GM12892 (cell line): ENCODE data around the gene KCNIP1.

Experiments
- POLR2A ChIP-seq: IDR thresholded peaks from 2 replicates; pipeline ENCODE4 v1.6.1; 2011; ENCODE audit warnings: low read depth, low read length, control low read depth
- POLR2AphosphoS5 ChIP-seq: IDR thresholded peaks from 2 replicates; pipeline ENCODE4 v1.6.1; 2011; ENCODE audit warnings: low read depth, low read length, control low read depth
- TAF1 ChIP-seq: IDR thresholded peaks from 2 replicates; pipeline ENCODE4 v1.6.1; 2011; ENCODE audit warnings: low read depth, mild to moderate bottlenecking, control low read depth, low read length, borderline replicate concordance

DNA sequence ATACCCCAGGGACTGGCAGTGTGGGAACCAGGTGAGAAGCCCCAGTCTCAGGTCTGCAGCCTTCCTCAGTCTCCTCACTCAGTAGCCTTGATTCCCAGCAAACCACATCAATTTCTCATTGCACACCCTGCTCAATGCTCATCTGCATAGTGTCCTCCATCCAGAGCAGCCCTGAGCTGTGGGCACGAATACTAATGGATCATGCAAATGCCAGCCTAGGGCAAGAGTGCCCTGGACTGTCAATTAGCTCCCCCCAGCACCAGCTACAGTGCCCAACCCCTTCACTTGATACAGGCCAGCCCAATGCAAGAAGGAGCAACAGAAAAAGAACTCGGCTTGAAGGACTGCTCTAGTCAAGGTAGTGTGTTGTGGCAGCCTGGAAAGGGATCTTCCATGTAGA lies 9.8 kb upstream of the KCNIP1 start:
- TF ChIP-seq POLR2A (no peak), POLR2AphosphoS5 (no peak), TAF1 (no peak)
